Transverse colon (tissue), 4 donors: ENCODE data around the gene POU3F1. TPM values are rescaled to one million over a fixed set of nuclear protein-coding genes. Genes with fewer than 3 reads are reported as not detected.

Source experiments
- DNase-seq: peaks from one replicate; pipeline ENCODE4 v3.0.0-alpha.2; 2019
- H3K27ac ChIP-seq, 4 donors: fragments of 200-600 bp; sonication (generic); 2 replicates each; pipeline ENCODE4 v1.5.1; 2016 to 2018; ENCODE audit warnings: inconsistent platforms in 4 of 4
- H3K27me3 ChIP-seq: fragments of 200-600 bp; sonication (generic); 2 replicates; pipeline ENCODE4 v1.5.1; 2017; ENCODE audit warnings: inconsistent platforms
- H3K36me3 ChIP-seq, 4 donors: fragments of 200-600 bp; sonication (generic); 2 replicates each; pipeline ENCODE4 v1.5.1; 2017 to 2019; ENCODE audit warnings: inconsistent platforms in 4 of 4
- H3K4me1 ChIP-seq, 4 donors: fragments of 200-600 bp; sonication (generic); 2 replicates each; pipeline ENCODE4 v1.5.1; 2017 to 2020; ENCODE audit warnings: inconsistent platforms in 4 of 4
- H3K4me3 ChIP-seq, 4 donors: fragments of 200-600 bp; sonication (generic); 1 replicate in 1 of 4; 2 replicates in 3 of 4; pipeline versions ENCODE4 v1.5.1 to v1.6.1; 2017 to 2019; ENCODE audit warnings: inconsistent platforms in 4 of 4
- H3K9me3 ChIP-seq, 2 donors: fragments of 200-600 bp; sonication (generic); 2 replicates each; pipeline ENCODE4 v1.5.1; 2017 to 2019; ENCODE audit warnings: inconsistent platforms in 2 of 2
- EP300 ChIP-seq: sonication (generic); formaldehyde crosslinking; IDR thresholded peaks from one replicate; pipeline ENCODE4 v1.6.1; 2017; ENCODE audit warnings: antibody characterized with exemption, low read depth
- POLR2A ChIP-seq: fragments of 450-650 bp; IDR thresholded peaks from one replicate; pipeline ENCODE4 v1.6.1; 2016; ENCODE audit warnings: antibody characterized with exemption, mild to moderate bottlenecking, moderate library complexity
- POLR2AphosphoS5 ChIP-seq, 3 donors: sonication (generic); formaldehyde crosslinking; IDR thresholded peaks; one replicate each; pipeline ENCODE4 v1.6.1; 2016; ENCODE audit warnings: antibody characterized with exemption in 3 of 3
- WGBS, 2 donors: methylation state at CpG; one replicate each; pipeline ENCODE4 v1.1.5; 2018; ENCODE audit warnings: low coverage in 1 of 2; 5-methylcytosine and 5-hydroxymethylcytosine counted together
- in situ Hi-C, 4 donors: fragments of 200-750 bp; cut with MboI; loops; one replicate each; pipeline versions ENCODE4 v1.15.0 to v1.15.1; 2017; ENCODE audit warnings: low sequenced_read_pairs in 3 of 4, low pct_ligation_motif_present in 1 of 4, low pct_unique_long_range_greater_than_20kb in 1 of 4
- intact Hi-C: fragments of 100-400 bp; cut with DNase I; formaldehyde crosslinking; loops from one replicate; pipeline ENCODE4 v1.15.1; 2023; ENCODE audit warnings: low total_unique reads
- total RNA-seq, 4 donors: library from RNA; depleted of rRNA; stranded (reverse); fragments of >200 nt; gene quantifications; one replicate each; pipeline ENCODE4 v1.1.0, GENCODE V29; 2016
- TF ChIP-seq, protein P1 (sequence below), 5 experiments: fragments of 200-600 bp in 3 of 5; fragments of 450-650 bp in 2 of 5; sonication (generic) in 3 of 5; IDR thresholded peaks; 1 replicate in 2 of 5; 2 replicates in 3 of 5; pipeline ENCODE4 v1.5.1; 2016 to 2017; ENCODE audit warnings: antibody characterized with exemption in 5 of 5, inconsistent platforms in 3 of 5, mild to moderate bottlenecking in 2 of 5, moderate library complexity in 1 of 5

The POU3F1 gene
- total RNA-seq, 4 donors from 2014 or later: not detected

DNA sequence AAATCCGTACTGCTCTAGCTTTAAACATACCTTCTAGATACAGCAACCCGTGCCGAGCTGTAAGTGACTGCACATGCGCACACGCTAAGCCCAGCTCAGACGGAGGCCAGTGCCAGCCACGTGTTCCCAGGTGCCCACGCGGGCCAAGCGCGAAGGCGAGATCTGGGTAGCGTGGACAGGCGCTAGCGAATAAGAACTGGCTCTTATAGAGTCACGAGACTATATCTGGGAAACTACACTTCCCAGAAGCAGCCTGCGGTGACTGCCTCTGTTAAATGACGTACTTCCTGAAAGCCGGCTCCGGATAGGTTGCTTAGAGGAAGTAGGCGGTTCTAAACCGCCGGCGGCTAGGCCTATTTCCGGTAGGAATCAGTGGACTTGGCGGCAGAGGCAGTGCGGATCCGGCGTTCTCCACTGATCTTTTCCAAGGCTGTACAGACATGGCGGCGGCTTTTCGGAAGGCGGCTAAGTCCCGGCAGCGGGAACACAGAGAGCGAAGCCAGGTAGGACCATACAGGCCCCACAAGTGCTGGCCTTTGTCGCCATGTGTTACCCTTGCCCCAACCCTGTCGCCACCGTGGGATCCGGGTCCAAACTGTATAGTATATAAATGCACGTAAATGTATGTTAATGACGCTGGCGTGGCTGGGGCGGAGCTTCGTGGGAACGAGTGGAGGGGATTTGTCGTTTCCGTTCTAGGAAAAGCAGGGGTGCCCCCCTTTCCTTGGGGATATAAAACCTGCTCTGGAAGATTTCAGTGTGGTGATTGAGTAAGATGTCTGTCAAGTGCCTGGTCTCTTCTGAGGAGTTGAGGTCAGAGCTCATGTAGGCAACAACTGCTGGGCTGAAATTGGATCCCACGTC is 34.0 kb downstream of the POU3F1 start, which contains the start of gene UTP11:
Gene UTP11, plus strand, starts transcription at position 372 of the 864 bp plus-strand sequence. Its CDS starts 69 bp downstream, at position 441.
- TF ChIP-seq, protein P1, sequence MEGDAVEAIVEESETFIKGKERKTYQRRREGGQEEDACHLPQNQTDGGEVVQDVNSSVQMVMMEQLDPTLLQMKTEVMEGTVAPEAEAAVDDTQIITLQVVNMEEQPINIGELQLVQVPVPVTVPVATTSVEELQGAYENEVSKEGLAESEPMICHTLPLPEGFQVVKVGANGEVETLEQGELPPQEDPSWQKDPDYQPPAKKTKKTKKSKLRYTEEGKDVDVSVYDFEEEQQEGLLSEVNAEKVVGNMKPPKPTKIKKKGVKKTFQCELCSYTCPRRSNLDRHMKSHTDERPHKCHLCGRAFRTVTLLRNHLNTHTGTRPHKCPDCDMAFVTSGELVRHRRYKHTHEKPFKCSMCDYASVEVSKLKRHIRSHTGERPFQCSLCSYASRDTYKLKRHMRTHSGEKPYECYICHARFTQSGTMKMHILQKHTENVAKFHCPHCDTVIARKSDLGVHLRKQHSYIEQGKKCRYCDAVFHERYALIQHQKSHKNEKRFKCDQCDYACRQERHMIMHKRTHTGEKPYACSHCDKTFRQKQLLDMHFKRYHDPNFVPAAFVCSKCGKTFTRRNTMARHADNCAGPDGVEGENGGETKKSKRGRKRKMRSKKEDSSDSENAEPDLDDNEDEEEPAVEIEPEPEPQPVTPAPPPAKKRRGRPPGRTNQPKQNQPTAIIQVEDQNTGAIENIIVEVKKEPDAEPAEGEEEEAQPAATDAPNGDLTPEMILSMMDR (IDR thresholded peaks at IDR 0.05): no peak
- peak; percentile 65 to 81 (median 80) for TF ChIP-seq POLR2AphosphoS5 (IDR thresholded peaks at IDR 0.05)
- no peak for TF ChIP-seq EP300
- peak; percentile 70 for TF ChIP-seq POLR2A
- in situ Hi-C loops: no loop called here
- H3K27ac ChIP-seq: peak within 1 kb of the TSS; percentile 92 to 96 (median 96)
- 1 to 3% methylated on average over 7 to 49 of the region's 49 CpGs for WGBS, 2 donors
- DNase-seq: peak; percentile 94
- intact Hi-C loops: loop anchor here (1.0 kb wide), 1 partner anchor 17 kb away; no protein-coding TSS in a partner anchor
- no peaks in the 10 kb centered on the region for H3K27me3 ChIP-seq
- peaks cover 6 to 44% (median 28%) of the 10 kb centered on the region in 4 donors for H3K4me1 ChIP-seq
- H3K9me3 ChIP-seq: no peaks in the 10 kb centered on the region
- H3K4me3 ChIP-seq: peak within 1 kb of the TSS; percentile 74 to 90 (median 84)
- H3K36me3 ChIP-seq: peaks cover 0 to 7% (median under 1%) of the 10 kb centered on the region in 4 donors

DNA sequence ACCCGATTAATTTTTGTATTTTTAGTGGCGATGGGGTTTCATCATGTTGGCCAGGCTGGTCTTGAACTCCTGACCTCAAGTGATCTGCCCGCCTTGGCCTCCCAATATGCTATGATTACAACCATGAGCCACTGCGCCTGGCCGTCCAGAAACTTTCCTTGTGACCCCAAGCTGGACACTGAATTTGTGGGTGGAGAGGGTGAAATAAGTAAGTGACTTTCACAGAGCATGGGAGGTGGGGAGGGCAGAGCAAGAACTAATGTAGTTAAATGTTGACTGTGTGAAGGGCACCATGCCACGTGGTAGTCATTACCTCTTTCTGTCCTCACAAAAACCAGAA is 36.8 kb downstream of the POU3F1 start:
- Histone ChIP-seq H3K4me3 (no peak overlapping the region), H3K4me1 (peaks cover 6 to 28% (median 24%) of the 10 kb centered on the region in 4 donors), H3K27me3 (peaks cover 16% of the 10 kb centered on the region), H3K9me3 (no peaks in the 10 kb centered on the region), H3K27ac (no peak overlapping the region), H3K36me3 (no peaks in the 10 kb centered on the region)
- no peak for DNase-seq
- 94 to 100% methylated on average over 2 to 6 of the region's 6 CpGs for WGBS, 2 donors
- in situ Hi-C loops: no loop called here
- intact Hi-C loops: no loop called here
- TF ChIP-seq POLR2AphosphoS5 (IDR thresholded peaks at IDR 0.05): no peak
- TF ChIP-seq, protein P1 (IDR thresholded peaks at IDR 0.05): no peak
- no peak for TF ChIP-seq POLR2A
- TF ChIP-seq EP300: no peak

DNA sequence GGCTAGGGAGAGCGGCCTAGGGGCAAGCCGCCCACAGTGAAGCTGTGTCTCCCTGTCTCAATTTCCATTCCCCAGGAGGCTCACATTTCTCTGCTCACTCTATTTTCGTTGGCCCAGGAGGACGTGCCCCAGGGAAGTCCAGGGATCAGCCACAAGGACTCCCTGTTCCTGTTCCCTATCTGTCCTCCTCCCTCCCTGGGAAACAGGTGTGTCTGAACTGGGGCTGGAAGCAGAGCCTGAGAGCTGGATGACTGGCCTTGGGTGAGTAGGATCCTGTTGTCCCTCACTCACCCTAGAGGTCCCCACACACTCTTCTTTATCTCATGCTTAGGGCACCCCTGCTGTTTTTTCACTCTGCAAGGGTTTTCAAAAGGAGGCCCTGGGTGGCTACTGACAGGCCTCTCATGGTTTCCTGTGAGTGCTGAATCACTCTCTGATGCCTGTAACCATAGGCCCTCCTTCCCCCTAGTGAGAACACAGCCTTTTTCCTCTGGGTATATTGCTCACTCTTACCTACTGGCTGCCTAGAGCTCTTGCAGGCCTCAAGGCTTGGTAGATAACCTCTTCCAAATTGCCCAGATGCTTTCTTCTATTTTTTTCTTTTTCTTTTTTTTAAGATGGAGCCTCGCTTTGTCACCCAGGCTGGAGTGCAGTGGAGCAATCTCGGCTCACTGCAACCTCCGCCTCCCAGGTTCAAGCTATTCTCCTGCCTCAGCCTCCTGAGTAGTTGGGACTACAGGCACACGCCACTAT is 37.3 kb downstream of the POU3F1 start:
- 81 to 90% methylated on average over 4 to 8 of the region's 8 CpGs for WGBS, 2 donors
- H3K27me3 ChIP-seq: peaks cover 20% of the 10 kb centered on the region
- no peaks in the 10 kb centered on the region for H3K9me3 ChIP-seq
- no peak overlapping the region for H3K27ac ChIP-seq
- no peaks in the 10 kb centered on the region for H3K36me3 ChIP-seq
- intact Hi-C loops (no loop called here), in situ Hi-C loops (no loop called here)
- no peak for DNase-seq
- peaks cover 6 to 28% (median 22%) of the 10 kb centered on the region in 4 donors for H3K4me1 ChIP-seq
- no peak overlapping the region for H3K4me3 ChIP-seq
- TF ChIP-seq, protein P1 (IDR thresholded peaks at IDR 0.05): no peak
- TF ChIP-seq POLR2A: no peak
- no peak for TF ChIP-seq EP300
- no peak for TF ChIP-seq POLR2AphosphoS5 (IDR thresholded peaks at IDR 0.05)
